Endometrium (tissue), 2 donors: ENCODE data around the gene WDR86.

ENCODE experiments used
- FAIRE-seq: peaks from 2 replicates; lab custom pipeline; 2012; peaks lifted over from hg19 to GRCh38; lab: Jason Lieb, UNC
- donor health status: control.
- donor health status: control.

WDR86 gene

GRCh38 chr7:151347200-151347599 lies 62.6 kb downstream of the WDR86 start:
- FAIRE-seq, result no peak

- no peak for FAIRE-seq
Observed at GRCh38 chr7:151346470-151346769, 63.4 kb downstream of the WDR86 start.

GRCh38 chr7:151345576-151346469 lies 64.0 kb downstream of the WDR86 start:
- no peak for FAIRE-seq

- no peak for FAIRE-seq
Observed at GRCh38 chr7:151343516-151343915, 66.3 kb downstream of the WDR86 start.

- FAIRE-seq, result no peak
Observed at GRCh38 chr7:151342811-151343210, 67.0 kb downstream of the WDR86 start.

GRCh38 chr7:151342102-151342646 lies 67.7 kb downstream of the WDR86 start:
- FAIRE-seq, result no peak

- FAIRE-seq, result no peak
Observed at GRCh38 chr7:151341357-151342101, 68.3 kb downstream of the WDR86 start, which contains the start of gene NUB1. NUB1 (plus strand) TSS chr7:151341812; CDS start chr7:151345350, 3,538 bp downstream.

- no peak for FAIRE-seq
Observed at GRCh38 chr7:151340794-151341356, 69.0 kb downstream of the WDR86 start.

- FAIRE-seq, result no peak
Observed at GRCh38 chr7:151339651-151340382, 70.0 kb downstream of the WDR86 start.

GRCh38 chr7:151338809-151339208 lies 71.0 kb downstream of the WDR86 start:
- no peak for FAIRE-seq

- FAIRE-seq, result no peak
Observed at GRCh38 chr7:151337346-151337745, 72.5 kb downstream of the WDR86 start.

GRCh38 chr7:151336027-151336708 lies 73.7 kb downstream of the WDR86 start:
- FAIRE-seq, result no peak

GRCh38 chr7:151334628-151335027 lies 75.2 kb downstream of the WDR86 start:
- FAIRE-seq, result no peak
